Measurements from ENCODE around the gene COLEC11. TPM values are rescaled to one million over a fixed set of nuclear protein-coding genes. Genes with fewer than 3 reads are reported as not detected.

The COLEC11 gene
- total RNA-seq, 1 experiment from 2014 or later, result not detected

DNA sequence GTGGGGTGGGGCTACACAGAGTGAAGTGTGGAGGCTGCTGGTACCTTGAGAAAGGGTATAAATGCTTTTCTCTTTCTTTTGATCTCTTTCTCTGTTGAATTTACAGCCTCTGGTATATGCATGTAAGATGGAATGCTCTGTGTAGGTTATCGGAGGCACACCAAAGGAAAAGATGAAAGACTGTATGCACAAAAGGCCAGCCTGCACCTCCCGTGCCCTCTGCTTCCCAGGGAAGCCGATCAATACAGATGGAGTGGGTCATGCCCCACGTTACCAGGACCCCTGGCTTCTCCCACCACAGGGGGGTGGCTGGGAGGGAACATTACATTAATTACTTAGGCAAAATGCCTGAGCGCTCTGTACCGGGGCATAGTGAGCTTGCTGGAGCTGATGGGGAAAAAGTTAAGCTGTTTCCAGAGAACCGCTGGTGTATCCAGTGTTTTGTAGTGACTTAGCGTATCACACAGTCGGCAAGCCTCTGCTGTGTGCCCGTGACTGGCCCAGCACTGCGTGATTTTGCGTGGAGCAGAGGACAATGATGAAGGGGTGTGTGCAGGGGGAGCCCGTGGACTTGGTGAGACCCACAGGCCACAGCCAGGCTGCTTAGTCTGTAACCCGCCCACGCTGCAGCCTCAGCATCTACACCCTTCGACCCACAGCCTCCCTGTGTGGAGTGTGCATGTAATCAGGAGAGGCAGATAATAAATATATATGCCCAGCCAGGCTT lies 71.1 kb downstream of the COLEC11 start:
- H3K27me3 Mint-ChIP-seq (ENCODE audit: unreplicated experiment), result no peaks in the 10 kb centered on the region
- TF ChIP-seq, protein P1, sequence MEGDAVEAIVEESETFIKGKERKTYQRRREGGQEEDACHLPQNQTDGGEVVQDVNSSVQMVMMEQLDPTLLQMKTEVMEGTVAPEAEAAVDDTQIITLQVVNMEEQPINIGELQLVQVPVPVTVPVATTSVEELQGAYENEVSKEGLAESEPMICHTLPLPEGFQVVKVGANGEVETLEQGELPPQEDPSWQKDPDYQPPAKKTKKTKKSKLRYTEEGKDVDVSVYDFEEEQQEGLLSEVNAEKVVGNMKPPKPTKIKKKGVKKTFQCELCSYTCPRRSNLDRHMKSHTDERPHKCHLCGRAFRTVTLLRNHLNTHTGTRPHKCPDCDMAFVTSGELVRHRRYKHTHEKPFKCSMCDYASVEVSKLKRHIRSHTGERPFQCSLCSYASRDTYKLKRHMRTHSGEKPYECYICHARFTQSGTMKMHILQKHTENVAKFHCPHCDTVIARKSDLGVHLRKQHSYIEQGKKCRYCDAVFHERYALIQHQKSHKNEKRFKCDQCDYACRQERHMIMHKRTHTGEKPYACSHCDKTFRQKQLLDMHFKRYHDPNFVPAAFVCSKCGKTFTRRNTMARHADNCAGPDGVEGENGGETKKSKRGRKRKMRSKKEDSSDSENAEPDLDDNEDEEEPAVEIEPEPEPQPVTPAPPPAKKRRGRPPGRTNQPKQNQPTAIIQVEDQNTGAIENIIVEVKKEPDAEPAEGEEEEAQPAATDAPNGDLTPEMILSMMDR (IDR thresholded peaks at IDR 0.05; ENCODE audit: unreplicated experiment), result no peak
- CTCF ChIA-PET, result no interaction called here
- H3K27ac Mint-ChIP-seq (ENCODE audit: unreplicated experiment), result no peak overlapping the region
- no TSS peak for BruUV-seq (replicated peaks)
- H3K9me3 Mint-ChIP-seq (ENCODE audit: low read depth, unreplicated experiment), result peaks cover 2% of the 10 kb centered on the region
- intact Hi-C loops (cut with micrococcal nuclease; ENCODE audit: unreplicated experiment), result no loop called here
- H3K4me1 Mint-ChIP-seq (ENCODE audit: low read depth, unreplicated experiment), result no peaks in the 10 kb centered on the region
- DNase-seq, result no peak
- peaks cover 3% of the 10 kb centered on the region for H3K36me3 Mint-ChIP-seq (ENCODE audit: insufficient read depth, unreplicated experiment)
- no peak overlapping the region for H3K4me3 Mint-ChIP-seq (ENCODE audit: low read depth, unreplicated experiment)

DNA sequence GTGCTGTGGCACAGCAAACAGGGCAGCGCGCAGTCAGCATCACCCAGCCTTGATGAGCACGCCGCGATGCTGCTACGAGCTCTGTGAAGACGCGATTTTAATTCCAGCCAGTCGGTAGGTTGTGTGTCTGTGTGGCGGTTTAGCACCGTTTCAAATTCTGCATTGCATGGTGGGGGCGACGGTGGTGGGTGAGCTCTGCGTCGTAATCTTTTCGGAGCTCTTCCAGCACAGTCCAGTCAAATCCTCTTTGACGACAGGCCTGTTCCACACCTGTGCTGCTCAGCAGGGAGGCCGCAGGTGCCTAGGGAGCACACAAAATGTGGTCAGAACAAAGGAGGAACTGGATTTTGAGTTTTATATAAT lies 71.7 kb downstream of the COLEC11 start:
- TF ChIP-seq, protein P1 (IDR thresholded peaks at IDR 0.05; ENCODE audit: unreplicated experiment), result no peak
- Mint-ChIP-seq H3K9me3 (ENCODE audit: low read depth, unreplicated experiment) (peaks cover 2% of the 10 kb centered on the region), H3K27me3 (ENCODE audit: unreplicated experiment) (no peaks in the 10 kb centered on the region), H3K4me3 (ENCODE audit: low read depth, unreplicated experiment) (no peak overlapping the region), H3K27ac (ENCODE audit: unreplicated experiment) (no peak overlapping the region), H3K36me3 (ENCODE audit: insufficient read depth, unreplicated experiment) (peaks cover 3% of the 10 kb centered on the region), H3K4me1 (ENCODE audit: low read depth, unreplicated experiment) (no peaks in the 10 kb centered on the region)
- intact Hi-C loops (cut with micrococcal nuclease; ENCODE audit: unreplicated experiment), result no loop called here
- no peak for DNase-seq
- no TSS peak for BruUV-seq (replicated peaks)
- CTCF ChIA-PET, result no interaction called here

GRCh38 chr2:3667151-3667631 lies 72.3 kb downstream of the COLEC11 start:
- Mint-ChIP-seq H3K27ac (ENCODE audit: unreplicated experiment) (no peak overlapping the region), H3K4me1 (ENCODE audit: low read depth, unreplicated experiment) (no peaks in the 10 kb centered on the region), H3K27me3 (ENCODE audit: unreplicated experiment) (no peaks in the 10 kb centered on the region), H3K9me3 (ENCODE audit: low read depth, unreplicated experiment) (peaks cover 2% of the 10 kb centered on the region), H3K36me3 (ENCODE audit: insufficient read depth, unreplicated experiment) (peaks cover 3% of the 10 kb centered on the region), H3K4me3 (ENCODE audit: low read depth, unreplicated experiment) (no peak overlapping the region)
- DNase-seq, result no peak
- TF ChIP-seq, protein P1 (IDR thresholded peaks at IDR 0.05; ENCODE audit: unreplicated experiment), result no peak
- CTCF ChIA-PET, result no interaction called here
- intact Hi-C loops (cut with micrococcal nuclease; ENCODE audit: unreplicated experiment), result no loop called here
- BruUV-seq (replicated peaks), result no TSS peak

GRCh38 chr2:3669656-3670055 lies 74.7 kb downstream of the COLEC11 start:
- CTCF ChIA-PET, result no interaction called here
- intact Hi-C loops (cut with micrococcal nuclease; ENCODE audit: unreplicated experiment), result no loop called here
- Mint-ChIP-seq H3K4me3 (ENCODE audit: low read depth, unreplicated experiment) (no peak overlapping the region), H3K27ac (ENCODE audit: unreplicated experiment) (no peak overlapping the region), H3K4me1 (ENCODE audit: low read depth, unreplicated experiment) (no peaks in the 10 kb centered on the region), H3K36me3 (ENCODE audit: insufficient read depth, unreplicated experiment) (peaks cover 3% of the 10 kb centered on the region), H3K9me3 (ENCODE audit: low read depth, unreplicated experiment) (no peaks in the 10 kb centered on the region), H3K27me3 (ENCODE audit: unreplicated experiment) (peaks cover 17% of the 10 kb centered on the region)
- TF ChIP-seq, protein P1 (IDR thresholded peaks at IDR 0.05; ENCODE audit: unreplicated experiment), result no peak
- BruUV-seq (replicated peaks), result no TSS peak
- DNase-seq, result no peak
